DMS153 treated with DMSO at 0.1 percent for 48 hours (cell line): ENCODE data around the gene PRKG1.
A peak's percentile ranks its signal among the peaks of the same experiment; 100 is the strongest.
"Not testable (repeated sequence)": the region's sequence is repeated elsewhere in the genome, so short reads cannot be mapped to it uniquely, and the experiment has no call there.

Experiments used
- DNase-seq: peaks from one replicate; lab custom pipeline; 2025; ENCODE audit not compliant: unreplicated experiment; lab: John Stamatoyannopoulos, UW

Gene PRKG1

DNA sequence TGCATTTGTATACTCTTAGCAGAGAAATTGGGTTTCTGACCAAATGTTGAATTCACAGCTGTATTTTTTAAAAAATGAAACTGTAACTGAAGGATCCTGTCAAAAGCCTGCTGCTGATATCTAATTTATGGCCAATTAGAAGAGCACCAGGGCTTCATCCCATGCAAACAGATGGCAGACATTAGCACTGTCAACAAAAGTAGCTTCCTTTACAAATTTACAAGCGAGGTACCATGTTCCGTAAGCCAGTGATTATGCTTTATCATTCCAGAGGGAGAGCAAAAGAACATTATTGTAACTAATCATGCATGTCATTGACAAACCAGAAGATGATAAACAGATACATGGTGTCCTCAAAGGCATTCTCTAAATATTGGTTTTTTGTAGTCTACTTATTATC is 1062.6 kb downstream of the PRKG1 start:
- no peak for DNase-seq

DNA sequence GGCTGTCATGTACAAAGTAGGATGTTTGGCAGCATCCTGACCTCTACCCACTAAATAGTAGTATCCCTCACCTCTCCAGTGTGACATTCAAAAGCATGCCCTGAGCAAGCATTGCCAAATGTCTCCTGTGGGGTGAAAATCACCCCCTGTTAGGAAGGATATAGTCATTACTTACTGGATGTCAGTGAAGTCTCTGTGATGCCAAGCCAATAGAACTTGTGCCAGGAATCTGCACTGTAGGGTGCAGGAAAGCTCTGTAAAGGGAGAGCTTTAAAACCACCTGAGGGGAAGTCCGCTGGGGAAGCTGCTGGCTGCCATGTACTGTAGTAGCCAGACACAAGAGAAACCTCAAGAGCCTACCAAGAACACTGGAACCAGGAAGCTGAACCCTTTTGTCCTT is 1069.1 kb downstream of the PRKG1 start:
- no peak for DNase-seq

DNA sequence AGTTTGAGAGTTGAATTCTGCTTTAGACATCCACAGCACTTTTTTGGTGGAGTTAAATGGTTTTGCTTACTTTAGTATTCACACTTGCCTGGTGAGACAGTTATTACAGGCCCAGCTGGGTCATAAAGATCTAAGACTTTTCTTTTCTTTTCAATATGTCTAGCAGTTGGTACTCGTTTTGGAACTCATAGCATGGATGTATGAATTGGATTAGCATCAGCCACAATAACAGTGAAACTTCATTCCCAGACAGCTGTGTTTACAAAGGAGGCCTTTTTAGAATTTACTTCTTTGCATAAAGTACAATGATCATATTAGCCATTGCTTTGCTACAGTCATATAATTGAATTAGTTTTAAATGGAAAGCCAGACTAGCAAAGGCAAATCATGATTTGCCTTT is 1071.3 kb downstream of the PRKG1 start:
- DNase-seq: no peak

DNA sequence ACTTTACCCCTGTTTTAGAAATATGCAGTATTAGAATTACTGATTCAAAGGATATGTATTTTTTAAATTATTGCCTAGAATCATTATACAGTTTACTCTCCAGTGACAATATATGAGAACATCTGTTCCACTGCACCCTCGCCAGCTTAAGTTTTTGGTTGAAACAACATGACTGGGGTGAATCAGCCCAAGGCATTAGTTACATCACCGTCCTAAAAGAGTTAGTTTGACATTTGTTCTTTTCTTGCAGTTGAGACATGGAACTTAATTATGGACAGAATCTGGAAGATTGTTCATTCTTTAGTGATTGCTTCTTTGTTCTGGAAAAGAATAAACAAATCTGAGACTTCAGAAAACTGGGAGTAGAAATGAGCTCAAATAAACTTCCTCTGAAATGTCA is 1072.5 kb downstream of the PRKG1 start:
- no peak for DNase-seq

DNA sequence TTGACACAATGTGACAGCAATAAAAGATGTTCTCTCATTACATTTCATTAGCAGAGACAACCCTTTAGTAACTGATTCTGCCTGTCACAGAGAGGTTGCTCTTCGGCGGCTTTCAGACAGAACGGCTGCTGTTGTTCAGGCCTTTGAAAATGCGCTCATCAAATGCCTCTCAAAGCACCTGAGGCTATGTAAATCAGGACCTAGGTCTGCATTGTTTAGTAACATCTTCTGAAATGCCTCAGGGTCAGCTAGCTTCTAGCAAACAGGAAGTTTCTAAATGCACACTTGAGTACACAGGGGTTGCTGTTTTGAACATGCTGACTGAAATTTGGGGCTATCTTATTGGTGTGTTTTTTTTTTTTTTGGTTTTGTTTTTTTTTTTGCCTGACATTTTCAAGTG is 1096.5 kb downstream of the PRKG1 start:
- no peak for DNase-seq

DNA sequence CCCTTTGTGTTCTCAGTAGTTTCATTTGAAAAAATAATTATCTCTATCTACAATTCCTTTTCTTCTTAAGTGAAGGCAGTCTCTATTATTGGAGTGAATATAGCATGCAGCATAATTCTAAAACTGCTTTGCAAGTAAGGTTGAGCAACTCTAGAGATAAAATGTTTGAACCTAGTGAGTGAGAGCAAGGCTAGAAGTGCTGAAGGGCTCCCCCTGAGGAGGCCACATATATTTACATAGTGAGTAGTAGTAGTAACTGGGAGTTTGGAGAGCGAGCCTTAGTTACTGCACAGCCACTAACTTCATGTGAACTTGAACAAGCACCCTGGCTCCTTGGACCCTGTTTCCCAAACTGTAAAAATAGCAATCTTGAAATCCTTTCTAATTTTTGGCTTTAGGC is 1098.3 kb downstream of the PRKG1 start:
- no peak for DNase-seq

DNA sequence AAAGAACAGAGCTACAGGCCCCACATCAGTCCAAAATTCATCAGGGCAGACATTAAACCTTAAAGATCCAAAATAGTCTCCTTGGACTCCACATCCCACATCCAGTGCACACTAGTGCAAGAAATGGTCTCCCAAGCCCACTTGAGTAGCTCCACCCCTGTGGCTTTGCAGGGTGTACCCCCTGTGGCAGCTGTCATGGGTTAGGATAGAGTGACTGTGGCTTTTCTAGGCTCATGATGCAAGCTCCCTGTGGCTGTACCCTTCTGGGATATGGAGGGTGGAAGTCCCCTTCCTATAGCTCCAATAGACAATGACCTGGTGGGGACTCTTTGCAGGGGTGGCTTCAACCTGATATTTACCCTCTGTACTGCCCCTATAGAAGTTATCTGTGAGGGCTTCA is 1111.0 kb downstream of the PRKG1 start:
- no peak for DNase-seq

DNA sequence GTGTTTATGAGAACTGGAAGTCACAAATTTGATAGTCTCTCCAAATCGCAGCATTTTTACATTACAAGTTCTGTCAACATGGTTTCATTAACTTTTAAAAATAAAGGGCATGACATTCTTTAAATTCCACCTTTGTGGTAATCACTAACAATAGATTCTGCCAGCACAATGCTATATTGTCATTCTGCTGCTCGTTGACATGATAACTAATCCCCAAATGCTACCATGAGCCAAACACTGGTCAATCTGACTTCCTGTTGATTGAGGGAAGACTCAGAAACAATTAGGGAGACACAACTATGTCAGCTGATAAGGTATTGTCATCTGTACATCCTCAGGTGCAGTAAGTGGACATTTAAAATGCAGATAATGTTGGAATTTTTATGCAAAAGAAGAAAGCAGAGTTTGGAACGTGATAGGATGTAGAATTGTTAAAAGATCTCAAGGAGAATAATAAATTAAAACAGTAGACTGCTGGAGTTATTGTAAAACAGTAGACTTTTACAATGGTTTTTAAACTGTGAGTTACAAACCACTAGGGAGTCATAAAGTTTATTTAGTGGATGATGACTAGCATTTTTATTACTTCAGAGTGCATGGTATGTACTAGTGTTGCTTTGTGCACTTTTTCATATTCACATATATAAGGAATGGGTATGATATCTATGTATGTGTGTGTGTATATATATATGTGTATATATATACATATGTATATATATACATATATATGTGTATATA is 1113.4 kb downstream of the PRKG1 start:
- no peak for DNase-seq

DNA sequence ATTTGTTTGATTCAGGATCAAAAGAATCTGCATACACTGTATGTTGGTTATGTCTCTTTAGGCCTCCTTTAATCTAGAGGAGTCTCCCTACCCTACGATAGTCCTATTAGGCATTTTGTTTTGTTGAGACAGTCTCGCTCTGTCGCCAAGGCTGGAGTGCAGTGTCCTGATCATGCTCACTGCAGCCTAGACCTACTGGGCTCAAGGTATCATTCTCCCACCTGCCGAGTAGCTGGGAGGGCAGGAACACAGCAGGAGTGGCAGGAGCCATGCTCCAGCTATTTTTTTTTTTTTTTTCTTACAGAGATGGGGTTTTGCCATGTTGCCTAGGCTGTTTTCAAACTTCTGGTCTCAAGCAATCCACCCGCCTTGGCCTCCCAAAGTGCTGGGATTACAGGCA is 1116.8 kb downstream of the PRKG1 start:
- no peak for DNase-seq

DNA sequence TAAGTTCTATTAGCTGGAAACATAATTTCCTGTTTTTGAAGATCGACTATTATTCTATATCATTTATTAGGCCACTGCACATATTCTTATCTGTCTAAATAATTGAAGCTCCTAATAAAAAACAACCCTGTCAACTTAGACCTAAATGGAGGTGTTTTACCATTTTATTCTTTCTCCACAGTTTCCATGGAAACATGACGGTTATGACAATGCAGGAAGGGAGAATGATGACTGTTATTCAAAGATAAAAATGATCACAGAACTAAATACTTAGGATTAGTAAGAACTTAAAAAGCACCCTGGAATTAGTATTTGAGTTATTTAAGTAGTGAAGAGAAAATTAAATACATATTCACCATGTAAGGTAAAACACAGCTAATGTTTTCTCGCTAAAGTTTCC is 1119.9 kb downstream of the PRKG1 start:
- no peak for DNase-seq

DNA sequence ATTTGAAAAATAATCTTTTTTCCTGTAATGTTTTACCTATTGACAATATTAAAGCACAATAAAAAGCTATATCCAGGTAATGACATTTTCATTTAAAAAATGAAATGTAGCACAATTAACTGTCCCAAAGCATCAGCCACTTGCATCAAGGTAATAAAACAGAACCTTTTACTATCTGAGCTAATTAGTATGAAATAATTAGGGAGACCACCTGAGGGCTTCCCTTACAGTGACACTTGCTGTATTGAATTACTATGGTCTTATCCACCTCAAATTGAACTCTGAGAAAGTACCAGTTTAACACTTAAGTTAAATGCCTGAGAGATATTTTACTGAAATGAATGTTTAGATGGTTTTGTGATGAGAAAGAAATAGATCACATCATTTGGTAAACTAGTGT is 1120.4 kb downstream of the PRKG1 start:
- no peak for DNase-seq

DNA sequence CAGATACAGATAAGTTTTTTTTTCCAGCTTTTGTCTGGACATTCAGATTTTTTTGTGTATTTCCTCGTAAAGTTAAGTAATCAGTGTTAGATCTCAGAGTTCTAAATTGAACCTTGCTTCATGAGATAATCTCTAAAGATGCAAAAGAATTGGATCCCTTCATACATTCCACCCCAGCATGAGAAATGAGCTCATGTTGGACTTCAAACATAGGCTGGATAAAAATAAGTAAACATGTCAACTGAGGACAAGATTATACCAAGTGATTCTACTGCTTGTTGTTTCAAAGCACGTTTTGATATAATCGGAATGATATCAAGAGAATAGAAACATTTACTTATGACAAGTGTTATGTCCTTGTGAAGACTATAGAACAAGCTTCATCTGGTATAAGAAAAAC is 1122.8 kb downstream of the PRKG1 start:
- DNase-seq: no peak

DNA sequence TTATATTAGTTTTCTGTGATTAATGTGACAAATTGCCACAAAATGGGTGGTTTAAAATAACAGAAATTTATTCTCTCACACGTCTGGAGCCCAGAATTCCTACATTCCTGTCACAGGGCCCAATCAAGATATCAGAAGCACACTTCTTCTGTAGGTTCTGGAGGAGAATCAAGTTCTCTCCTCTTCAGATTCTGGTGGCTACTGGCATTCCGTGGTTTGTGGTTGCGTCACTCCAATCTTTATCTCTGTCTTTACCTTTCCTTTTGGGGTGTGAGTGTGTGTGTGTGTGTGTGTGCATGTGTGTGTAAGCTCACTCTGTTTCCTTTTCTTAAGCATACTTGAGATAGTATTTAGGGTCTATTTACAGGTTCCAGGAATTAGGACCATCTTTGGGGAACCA is 1124.3 kb downstream of the PRKG1 start:
- no peak for DNase-seq

DNA sequence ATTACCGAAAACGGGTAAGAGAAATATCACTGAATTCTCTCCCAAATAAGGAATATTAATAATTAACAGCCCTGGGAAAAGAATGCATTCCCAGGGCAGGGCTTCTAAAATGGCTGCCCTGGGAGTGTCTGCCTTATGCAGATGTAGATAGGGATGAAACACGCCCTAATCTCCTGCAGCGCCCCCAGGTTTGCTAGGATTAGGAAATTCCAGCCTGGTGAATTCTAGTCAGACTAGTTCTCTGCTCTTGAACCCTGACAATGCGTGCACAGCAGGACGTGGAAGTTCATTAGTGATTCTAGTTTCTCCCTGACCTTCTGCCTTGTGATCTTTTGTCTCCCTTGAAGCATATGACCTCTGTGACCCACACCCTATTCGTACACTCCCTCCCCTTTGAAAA is 1130.6 kb downstream of the PRKG1 start:
- not testable (repeated sequence) for DNase-seq

DNA sequence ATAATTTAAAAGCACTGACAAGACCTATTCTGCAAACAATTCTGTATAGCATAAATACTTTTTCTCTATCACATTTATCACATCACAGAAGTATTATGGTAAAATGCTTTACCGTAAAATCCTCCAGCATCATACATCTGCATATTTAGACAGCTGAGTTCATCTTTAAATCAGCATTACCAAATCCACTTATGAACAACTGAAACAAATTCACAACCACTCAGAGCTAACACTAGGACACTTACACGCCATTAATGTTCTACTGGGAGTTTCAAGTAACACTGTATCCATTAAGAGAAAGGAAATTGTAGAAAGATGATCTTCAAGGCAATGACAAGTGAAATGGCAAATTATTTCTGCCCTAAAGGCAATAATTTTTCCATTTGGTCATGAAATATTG is 1134.1 kb downstream of the PRKG1 start:
- DNase-seq: no peak

DNA sequence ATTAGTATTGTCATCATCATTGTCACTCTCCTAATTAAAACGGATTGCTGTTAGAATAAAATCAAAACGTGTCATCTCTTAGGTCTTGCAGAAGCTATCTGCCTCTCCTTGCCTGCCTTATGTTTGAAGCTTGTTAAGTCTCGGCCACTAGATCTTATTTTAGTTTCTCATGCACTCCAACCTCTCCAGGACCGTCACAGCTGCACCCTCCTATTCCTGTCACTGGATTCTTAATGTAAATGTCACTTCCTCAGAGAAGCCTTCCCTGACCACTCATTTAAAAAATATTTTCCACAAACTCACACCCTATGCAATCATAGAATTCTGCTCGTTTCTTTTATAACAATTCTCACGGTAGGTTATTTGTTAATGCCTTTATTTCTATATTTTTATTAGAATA is 1135.9 kb downstream of the PRKG1 start:
- DNase-seq: no peak

DNA sequence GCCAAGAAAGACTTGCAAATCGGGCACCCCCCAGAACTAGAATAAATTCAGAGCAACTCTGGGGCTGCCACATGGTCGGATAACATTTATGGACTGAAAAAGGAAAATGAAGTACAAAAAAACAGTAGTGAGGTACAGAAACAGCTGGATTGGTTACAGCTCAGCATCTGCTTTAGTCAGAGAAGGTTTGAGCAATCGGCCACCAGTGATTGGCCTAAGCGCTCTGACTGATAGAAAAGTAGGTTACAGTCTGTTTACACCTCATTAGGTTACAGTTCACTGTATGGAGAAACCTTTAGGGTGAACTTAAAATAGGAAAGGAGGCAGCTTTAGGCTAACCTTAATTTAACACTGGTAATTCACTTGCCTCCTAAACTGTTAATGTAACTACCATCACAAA is 1137.8 kb downstream of the PRKG1 start:
- no peak for DNase-seq

DNA sequence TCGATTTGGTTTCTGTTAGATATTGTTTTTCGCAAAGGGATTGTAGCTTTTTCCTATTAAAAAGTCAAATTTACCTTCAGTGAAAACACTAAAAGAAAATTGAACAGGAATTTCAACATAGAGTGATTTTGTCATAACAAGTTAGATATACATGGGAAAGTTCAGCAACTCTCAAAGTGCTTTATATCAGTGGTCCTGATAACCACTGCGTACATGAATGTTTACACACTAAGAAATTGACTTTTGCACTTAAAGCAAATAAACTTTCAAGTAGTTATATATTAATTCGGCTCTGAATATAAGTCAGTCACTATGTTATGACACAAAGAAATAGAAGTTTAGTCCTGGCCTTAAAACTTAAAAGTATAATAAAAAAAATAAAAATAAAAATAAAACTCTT is 1138.5 kb downstream of the PRKG1 start:
- DNase-seq: no peak

DNA sequence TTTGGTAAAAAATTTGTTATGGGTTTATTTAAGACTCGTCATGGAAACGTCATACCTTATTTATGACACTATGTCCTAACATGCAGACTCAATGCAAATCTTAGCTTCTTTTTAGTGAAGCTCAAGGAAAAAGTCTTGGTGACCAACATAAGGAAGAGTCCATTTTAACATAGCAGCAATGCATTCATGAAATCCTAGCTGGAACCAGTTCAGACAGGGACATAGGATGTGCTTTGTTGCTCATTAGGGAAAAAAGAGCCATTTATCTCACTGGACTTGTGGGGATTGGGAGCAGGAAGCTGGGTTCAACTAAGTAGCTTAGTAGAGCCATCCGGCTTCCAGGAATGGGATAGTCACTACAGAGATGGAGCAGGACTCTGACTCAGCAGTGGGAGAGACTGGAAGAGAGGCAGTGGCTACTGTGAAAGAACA is 1139.0 kb downstream of the PRKG1 start:
- no peak for DNase-seq

DNA sequence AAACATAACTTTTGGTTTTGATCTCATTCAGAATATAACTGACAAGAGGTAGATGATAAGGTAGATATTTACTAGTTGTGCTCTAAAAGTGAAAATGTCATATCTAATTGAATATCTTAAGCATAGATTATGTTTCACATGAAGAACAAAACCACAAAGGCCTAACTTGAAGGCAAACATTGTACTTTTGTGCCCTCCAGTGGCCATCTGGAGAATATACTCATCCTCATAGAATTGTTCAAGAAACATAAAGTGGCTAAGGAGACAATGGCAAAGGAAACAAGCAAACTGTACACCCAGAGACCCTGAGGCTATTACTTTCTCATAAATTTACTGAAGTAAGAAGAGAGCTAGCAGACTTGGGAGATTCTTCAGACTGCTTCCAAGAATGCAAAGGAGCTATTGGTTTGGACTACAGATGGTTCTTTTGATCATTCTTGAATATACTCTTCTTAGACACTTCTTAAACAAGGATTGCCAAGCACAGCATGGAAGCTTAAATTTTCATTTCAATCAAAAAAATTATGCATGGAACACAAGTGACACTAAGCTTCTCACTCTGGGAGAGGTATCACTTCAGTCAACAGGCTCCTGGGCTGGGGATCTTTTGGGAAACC is 1141.6 kb downstream of the PRKG1 start:
- DNase-seq: peak; percentile 66

DNA sequence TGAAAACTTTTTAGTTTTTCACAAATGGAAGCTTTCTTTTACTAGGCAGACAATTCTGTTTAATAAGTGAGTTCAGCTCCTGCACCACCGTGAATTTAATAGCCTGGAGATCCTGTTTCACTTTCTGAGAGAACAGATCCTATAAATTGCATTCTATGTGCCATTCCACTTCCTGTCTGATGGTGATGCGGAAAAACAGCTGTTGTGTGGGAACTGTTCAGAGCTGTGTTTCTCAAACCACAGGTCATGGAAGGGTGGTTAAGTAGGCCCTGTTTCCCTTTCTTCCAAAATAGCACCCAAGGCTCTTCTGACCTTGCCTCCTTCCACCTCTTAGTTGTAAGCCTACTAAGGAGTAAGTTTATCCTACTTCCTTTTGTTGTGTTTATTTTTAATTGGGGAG is 1142.6 kb downstream of the PRKG1 start:
- DNase-seq: peak; percentile 53

DNA sequence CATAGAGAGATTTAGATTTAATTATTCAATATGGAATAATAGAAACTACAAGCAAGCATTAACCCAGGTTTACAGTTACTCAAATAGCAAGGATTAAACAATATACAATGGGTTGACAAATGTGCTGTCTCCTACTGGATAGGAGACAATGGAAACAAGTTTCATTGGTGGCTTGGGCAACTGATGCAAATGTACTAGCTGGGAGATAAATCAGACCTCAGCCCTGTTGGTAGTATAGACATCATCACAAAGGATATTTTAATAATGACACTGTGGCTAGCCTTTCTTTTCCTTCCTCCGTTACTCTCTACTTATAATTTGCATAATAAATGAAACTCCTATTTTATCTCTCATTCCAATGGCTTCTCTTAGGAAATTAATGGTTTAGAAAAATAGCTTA is 1143.2 kb downstream of the PRKG1 start:
- DNase-seq: no peak

DNA sequence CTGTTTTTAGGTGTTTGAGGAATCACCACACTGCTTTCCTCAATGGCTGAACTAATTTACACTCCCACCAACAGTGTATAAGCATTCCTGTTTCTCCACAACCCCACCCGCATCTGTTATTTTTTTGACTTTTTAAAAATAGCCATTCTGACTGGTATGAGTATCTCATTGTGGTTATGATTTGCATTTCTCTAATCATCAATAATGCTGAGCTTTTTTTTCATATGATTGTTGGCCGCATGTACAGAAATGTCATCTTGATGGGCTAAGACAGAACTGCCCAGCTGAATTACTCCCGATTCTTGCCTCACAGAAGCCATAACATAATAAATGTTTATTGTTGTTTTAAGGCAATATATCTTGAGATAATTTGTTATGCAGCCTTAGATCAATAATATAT is 1146.7 kb downstream of the PRKG1 start:
- no peak for DNase-seq
